ENCODE measurements around the gene CCDC9B. TPM values are rescaled to one million over a fixed set of nuclear protein-coding genes. Genes with fewer than 3 reads are reported as not detected.
A peak's percentile ranks its signal among the peaks of the same experiment; 100 is the strongest.

CCDC9B gene
- total and polyA plus RNA-seq, 7 donors, result 5.1 to 97.2 (median 43.9) TPM

GRCh38 chr15:40287968-40288367 is 52.8 kb downstream of the CCDC9B start:
- intact Hi-C loops (cut with DNase I), result no loop called here
- no peak for TF ChIP-seq POLR2AphosphoS5 (IDR thresholded peaks at IDR 0.05)
- TF ChIP-seq, protein P1, sequence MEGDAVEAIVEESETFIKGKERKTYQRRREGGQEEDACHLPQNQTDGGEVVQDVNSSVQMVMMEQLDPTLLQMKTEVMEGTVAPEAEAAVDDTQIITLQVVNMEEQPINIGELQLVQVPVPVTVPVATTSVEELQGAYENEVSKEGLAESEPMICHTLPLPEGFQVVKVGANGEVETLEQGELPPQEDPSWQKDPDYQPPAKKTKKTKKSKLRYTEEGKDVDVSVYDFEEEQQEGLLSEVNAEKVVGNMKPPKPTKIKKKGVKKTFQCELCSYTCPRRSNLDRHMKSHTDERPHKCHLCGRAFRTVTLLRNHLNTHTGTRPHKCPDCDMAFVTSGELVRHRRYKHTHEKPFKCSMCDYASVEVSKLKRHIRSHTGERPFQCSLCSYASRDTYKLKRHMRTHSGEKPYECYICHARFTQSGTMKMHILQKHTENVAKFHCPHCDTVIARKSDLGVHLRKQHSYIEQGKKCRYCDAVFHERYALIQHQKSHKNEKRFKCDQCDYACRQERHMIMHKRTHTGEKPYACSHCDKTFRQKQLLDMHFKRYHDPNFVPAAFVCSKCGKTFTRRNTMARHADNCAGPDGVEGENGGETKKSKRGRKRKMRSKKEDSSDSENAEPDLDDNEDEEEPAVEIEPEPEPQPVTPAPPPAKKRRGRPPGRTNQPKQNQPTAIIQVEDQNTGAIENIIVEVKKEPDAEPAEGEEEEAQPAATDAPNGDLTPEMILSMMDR (IDR thresholded peaks at IDR 0.05), result no peak
- no peak for TF ChIP-seq EP300 (IDR thresholded peaks at IDR 0.05)
- no peak for TF ChIP-seq POLR2A (IDR thresholded peaks at IDR 0.05)
- WGBS, 2 donors, result 38 to 73% methylated on average over 4 of the region's 4 CpGs

DNA sequence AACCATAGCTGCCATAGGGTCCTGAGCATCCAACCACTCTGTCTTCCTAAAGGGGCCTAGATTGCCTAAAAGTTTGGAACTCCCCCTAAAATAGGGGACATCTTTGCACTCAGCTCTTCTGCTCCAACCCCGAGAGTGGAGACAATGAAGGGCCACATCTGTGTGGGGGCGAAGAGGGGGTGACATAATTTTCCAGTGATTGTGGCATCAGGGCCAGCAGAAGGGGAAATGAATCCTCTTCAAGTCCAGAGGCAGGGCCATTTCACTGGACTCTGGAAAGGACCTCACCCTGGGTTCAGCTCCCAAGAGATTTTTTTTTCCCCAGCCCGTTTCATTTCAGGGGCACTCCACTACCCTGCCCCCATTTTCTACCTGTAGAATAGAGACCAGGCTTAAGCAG is 53.2 kb downstream of the CCDC9B start:
- Histone ChIP-seq H3K27me3 (peaks cover 9 to 16% (median 10%) of the 10 kb centered on the region in 3 donors), H3K4me1 (peaks cover 0 to 43% (median 35%) of the 10 kb centered on the region in 4 donors), H3K36me3 (no peaks in the 10 kb centered on the region), H3K27ac (no peak overlapping the region), H3K4me3 (no peak overlapping the region), H3K9me3 (no peaks in the 10 kb centered on the region)
- WGBS, 2 donors, result 88% methylated on average over 3 of the region's 3 CpGs
- intact Hi-C loops (cut with DNase I), result no loop called here
- TF ChIP-seq, protein P1 (IDR thresholded peaks at IDR 0.05), result no peak
- TF ChIP-seq EP300 (IDR thresholded peaks at IDR 0.05), result no peak
- no peak for TF ChIP-seq POLR2A (IDR thresholded peaks at IDR 0.05)
- no peak for TF ChIP-seq POLR2AphosphoS5 (IDR thresholded peaks at IDR 0.05)
- DNase-seq, result no peak

More at GRCh38 chr15:40287968-40288367, 52.8 kb downstream of the CCDC9B start:
- no peak for DNase-seq
- Histone ChIP-seq H3K36me3 (no peaks in the 10 kb centered on the region), H3K27ac (no peak overlapping the region), H3K4me1 (peaks cover 0 to 38% (median 30%) of the 10 kb centered on the region in 4 donors), H3K4me3 (no peak overlapping the region), H3K27me3 (peaks cover 4 to 12% (median 6%) of the 10 kb centered on the region in 3 donors), H3K9me3 (no peaks in the 10 kb centered on the region)

- intact Hi-C loops (cut with DNase I), result no loop called here
- no peak for DNase-seq
- H3K4me3 ChIP-seq, result no peak overlapping the region
- TF ChIP-seq POLR2A (IDR thresholded peaks at IDR 0.05) (no peak), EP300 (IDR thresholded peaks at IDR 0.05) (no peak), POLR2AphosphoS5 (IDR thresholded peaks at IDR 0.05) (no peak)
- TF ChIP-seq, protein P1 (IDR thresholded peaks at IDR 0.05), result no peak
- H3K9me3 ChIP-seq, result no peaks in the 10 kb centered on the region
- peaks cover 14 to 23% (median 16%) of the 10 kb centered on the region in 3 donors for H3K27me3 ChIP-seq
- WGBS, 2 donors, result 82% methylated on average over 7 of the region's 7 CpGs
- no peaks in the 10 kb centered on the region for H3K36me3 ChIP-seq
- H3K4me1 ChIP-seq, result peaks cover 0 to 49% (median 42%) of the 10 kb centered on the region in 4 donors
- no peak overlapping the region for H3K27ac ChIP-seq
Measured at GRCh38 chr15:40286794-40287193, 53.9 kb downstream of the CCDC9B start.

DNA sequence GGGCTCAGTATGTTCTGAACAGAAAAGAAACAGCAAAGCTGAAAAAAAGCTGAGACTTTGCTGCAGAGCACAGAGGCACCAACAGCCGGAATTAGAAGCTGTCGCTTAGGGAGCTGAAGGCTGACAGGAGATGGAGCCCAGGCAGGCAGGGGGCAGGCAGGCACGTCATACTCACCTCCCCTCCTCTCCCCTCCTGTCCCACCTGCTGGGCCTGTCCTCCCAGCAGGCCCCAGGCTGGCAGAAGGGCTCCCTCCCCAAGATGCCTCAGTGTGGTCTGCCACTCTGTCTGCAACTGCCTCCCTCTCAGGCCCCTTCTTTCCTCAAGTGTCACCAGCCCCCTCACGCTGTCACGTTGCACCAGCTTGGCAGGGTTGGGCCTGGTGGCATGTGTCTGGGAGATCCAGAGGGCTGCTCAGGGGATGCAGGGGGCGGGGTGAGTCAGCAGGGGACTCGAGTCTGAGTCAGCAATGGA is 54.6 kb downstream of the CCDC9B start:
- no peaks in the 10 kb centered on the region for H3K9me3 ChIP-seq
- peaks cover 21 to 30% (median 23%) of the 10 kb centered on the region in 3 donors for H3K27me3 ChIP-seq
- H3K36me3 ChIP-seq, result no peaks in the 10 kb centered on the region
- H3K27ac ChIP-seq, result no peak overlapping the region
- no peak for TF ChIP-seq POLR2A (IDR thresholded peaks at IDR 0.05)
- no peak for DNase-seq
- H3K4me3 ChIP-seq, result no peak overlapping the region
- 90 to 91% methylated on average over 7 of the region's 7 CpGs for WGBS, 2 donors
- intact Hi-C loops (cut with DNase I), result no loop called here
- peaks cover 0 to 49% (median 41%) of the 10 kb centered on the region in 4 donors for H3K4me1 ChIP-seq

DNA sequence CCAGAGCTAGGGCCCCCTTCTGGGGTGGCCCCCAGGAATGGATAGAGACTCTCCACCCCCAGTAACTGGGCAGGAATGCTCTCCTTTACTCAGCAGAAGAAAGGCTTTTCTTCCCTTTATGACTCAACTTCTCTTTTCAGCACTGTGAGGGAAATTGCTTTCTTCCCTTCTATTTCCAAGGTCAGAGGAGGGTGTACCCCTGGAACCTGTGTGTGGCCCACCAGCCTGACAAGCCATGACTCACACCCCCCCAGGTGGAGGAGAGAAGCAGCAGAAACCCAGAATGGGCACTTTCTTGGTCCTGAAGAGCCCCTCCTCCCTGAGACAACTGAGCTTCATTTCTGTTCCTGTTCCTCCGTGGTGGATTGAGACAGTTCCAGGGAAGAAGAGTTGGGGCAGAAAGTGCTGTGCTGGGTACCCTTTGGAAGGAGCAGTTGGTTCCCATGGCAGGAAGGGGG is 55.2 kb downstream of the CCDC9B start:
- Histone ChIP-seq H3K4me1 (peaks cover 0 to 45% (median 36%) of the 10 kb centered on the region in 4 donors), H3K27me3 (peaks cover 26 to 35% (median 28%) of the 10 kb centered on the region in 3 donors), H3K36me3 (no peaks in the 10 kb centered on the region), H3K27ac (peak overlapping the region in 3 of 4 donors; percentile 18 to 59 (median 23)), H3K9me3 (no peaks in the 10 kb centered on the region), H3K4me3 (no peak overlapping the region)
- TF ChIP-seq, protein P1 (IDR thresholded peaks at IDR 0.05), result no peak
- TF ChIP-seq EP300 (IDR thresholded peaks at IDR 0.05) (no peak), POLR2A (IDR thresholded peaks at IDR 0.05) (no peak), POLR2AphosphoS5 (IDR thresholded peaks at IDR 0.05) (no peak)
- DNase-seq, result no peak
- 59 to 60% methylated on average over 1 of the region's 1 CpG for WGBS, 2 donors
- intact Hi-C loops (cut with DNase I), result no loop called here
